ENCODE results near the gene VAMP3. TPM values are rescaled to one million over a fixed set of nuclear protein-coding genes. Genes with fewer than 3 reads are reported as not detected.

VAMP3 gene
- total and polyA plus RNA-seq, 9 of the 15 experiments (the other 6 are each of a cell fraction or from before 2014, with no cell fraction given): 27.1 to 71.3 (median 47.5) TPM

- Histone ChIP-seq H3K27me3 (ENCODE audit: control insufficient read depth in 2 of 2, insufficient read depth in 2 of 2, low read length in 2 of 2) (peaks cover 66 to 83% of the 10 kb centered on the region in 2 experiments), H3K4me1 (replicated peaks in 1 of 2; ENCODE audit: control insufficient read depth in 2 of 2, insufficient read depth in 2 of 2, low read length in 2 of 2) (peaks cover 0 to 4% of the 10 kb centered on the region in 2 experiments; a peak in 2 of 5 replicates), H3K79me2 (ENCODE audit: control insufficient read depth, insufficient read depth, low read length) (no peaks in the 10 kb centered on the region), H3K9me1 (ENCODE audit: control insufficient read depth, insufficient read depth, low read length) (no peaks in the 10 kb centered on the region), H3K4me2 (ENCODE audit: insufficient read depth, low read length) (no peak overlapping the region), H4K20me1 (replicated peaks; ENCODE audit: control insufficient read depth, insufficient read depth, low read length) (0 out of 2 replicates have a peak, but pooled peaks cover 3% of the 10 kb centered on the region), H3K4me3 (no peak overlapping the region), H2AFZ (ENCODE audit: low read depth, low read length) (no peak overlapping the region), H3K36me3 (ENCODE audit: control insufficient read depth, insufficient read depth, low read length) (no peaks in the 10 kb centered on the region), H3K9ac (ENCODE audit: insufficient read depth in 1 of 2, low read depth in 2 of 2, low read length in 2 of 2) (no peak overlapping the region), H3K27ac (ENCODE audit: extremely low read depth, low read depth, low read length) (no peak overlapping the region), H3K9me3 (replicated peaks; ENCODE audit: control insufficient read depth, insufficient read depth, low read depth, low read length) (no peaks in the 10 kb centered on the region)
- ChIA-PET CTCF (ENCODE audit: low intra/inter-chr PET ratio) (no interaction called here), POLR2A (no interaction called here)
- TF ChIP-seq BCOR (IDR thresholded peaks at IDR 0.05): no peak
- no peak for TF ChIP-seq ATF1 (CRISPR knock-in tag; IDR thresholded peaks at IDR 0.05)
- TF ChIP-seq ATF1 (tag; IDR thresholded peaks at IDR 0.05): no peak
- no peak for TF ChIP-seq NR2C2 (CRISPR knock-in tag; IDR thresholded peaks at IDR 0.05)
- TF ChIP-seq NR2C2 (tag; IDR thresholded peaks at IDR 0.05): no peak
- TF ChIP-seq NR3C1 (CRISPR knock-in tag; IDR thresholded peaks at IDR 0.05): no peak
- no peak for TF ChIP-seq ZBED1 (IDR thresholded peaks at IDR 0.05)
- no peak for TF ChIP-seq ZNF239 (CRISPR knock-in tag; IDR thresholded peaks at IDR 0.05)
- TF ChIP-seq RCOR1 (IDR thresholded peaks at IDR 0.05; ENCODE audit: borderline replicate concordance in 1 of 2, low read depth in 2 of 2, low read length in 2 of 2): no peak
- no peak for TF ChIP-seq MXD1 (CRISPR knock-in tag; IDR thresholded peaks at IDR 0.05; ENCODE audit: borderline replicate concordance, poor library complexity, severe bottlenecking)
- WGBS (ENCODE audit: insufficient coverage, low coverage, missing lambda C conversion rate): 10% methylated on average over 2 of the region's 2 CpGs
- intact Hi-C loops (cut with micrococcal nuclease): no loop called here
- BruUV-seq (replicated peaks): no TSS peak
- in situ Hi-C loops (cut with MboI): no loop called here
- ATAC-seq (no peak), FAIRE-seq (no peak), DNase-seq (ENCODE audit: extremely low read depth in 1 of 4, low spot score in 3 of 4) (no peak)
These were observed 37.8 kb upstream of the VAMP3 start for GRCh38 chr1:7733276-7733675.
